K562 (cell line): ENCODE results near the gene PRKCSH. TPM values are rescaled to one million over a fixed set of nuclear protein-coding genes. Genes with fewer than 3 reads are reported as not detected.

Experiments
- ARHGAP35 ChIP-seq: fragments of 450-650 bp; IDR thresholded peaks from 2 replicates; pipeline ENCODE4 v1.6.1; 2018; ENCODE audit not compliant: partially characterized antibody
- ATF1 ChIP-seq, 2 experiments: fragments of 450-650 bp in 1 of 2; IDR thresholded peaks; 2 replicates each; pipeline ENCODE4 v1.6.1; 2016; ENCODE audit warnings: missing compliant biosample characterization in 1 of 2, missing genetic modification characterization in 1 of 2
- BRCA1 ChIP-seq, 2 experiments: fragments of 450-650 bp in 1 of 2; sonication (generic) in 1 of 2; formaldehyde crosslinking in 1 of 2; IDR thresholded peaks; 2 replicates each; pipeline versions ENCODE4 v1.5.0 to v1.6.1; 2017 to 2020; ENCODE audit warnings: mild to moderate bottlenecking in 1 of 2, missing genetic modification reagents in 1 of 2
- FOXA3 ChIP-seq, 2 experiments: fragments of 450-650 bp in 1 of 2; sonication (generic) in 1 of 2; formaldehyde crosslinking; IDR thresholded peaks in 1 of 2; conservative IDR thresholded peaks in 1 of 2; 2 replicates each; pipeline versions ENCODE4 v1.4.0 to v1.8.0; 2020 to 2022; ENCODE audit warnings: mild to moderate bottlenecking in 2 of 2, missing genetic modification reagents in 1 of 2
- JUND ChIP-seq, 2 experiments: IDR thresholded peaks; 2 replicates in 1 of 2; 3 replicates in 1 of 2; pipeline ENCODE4 v1.6.1; 2011; ENCODE audit warnings: borderline replicate concordance in 2 of 2, low read depth in 2 of 2, low read length in 2 of 2, improper control_type of control experiment in 1 of 2, missing biosample characterization in 1 of 2, missing genetic modification characterization in 1 of 2, missing genetic modification reagents in 1 of 2
- MAZ ChIP-seq, 2 experiments: fragments of 450-650 bp in 1 of 2; sonication (generic) in 1 of 2; formaldehyde crosslinking; IDR thresholded peaks in 1 of 2; conservative IDR thresholded peaks in 1 of 2; 2 replicates each; pipeline versions ENCODE4 v1.4.0 to v1.5.0; 2020; ENCODE audit warnings: mild to moderate bottlenecking in 1 of 2, missing genetic modification reagents in 1 of 2
- MXI1 ChIP-seq: IDR thresholded peaks from 2 replicates; pipeline ENCODE4 v1.6.1; 2011; ENCODE audit warnings: low read depth, mild to moderate bottlenecking, improper control_type of control experiment, low read length
- NFXL1 ChIP-seq: fragments of 450-650 bp; formaldehyde crosslinking; IDR thresholded peaks from 2 replicates; pipeline ENCODE4 v1.4.0; 2021; ENCODE audit warnings: mild to moderate bottlenecking
- POU5F1 ChIP-seq: fragments of 150-350 bp; IDR thresholded peaks from 2 replicates; pipeline ENCODE4 v1.6.1; 2014; ENCODE audit warnings: borderline replicate concordance, low read length, low read depth, mild to moderate bottlenecking; ENCODE audit not compliant: partially characterized antibody
- PRMT5 ChIP-seq: sonication (generic); formaldehyde crosslinking; IDR thresholded peaks from 2 replicates; pipeline ENCODE4 v1.5.0; 2020; ENCODE audit warnings: missing genetic modification reagents
- RBM34 ChIP-seq: fragments of 200-400 bp; formaldehyde crosslinking; IDR thresholded peaks from 2 replicates; pipeline ENCODE4 v1.6.1; 2018; ENCODE audit warnings: low read length, borderline replicate concordance; ENCODE audit not compliant: insufficient read depth
- SAFB ChIP-seq: fragments of 200-400 bp; formaldehyde crosslinking; IDR thresholded peaks from 2 replicates; pipeline ENCODE4 v1.6.1; 2017; ENCODE audit warnings: low read depth, low read length, borderline replicate concordance
- SFPQ ChIP-seq: fragments of 200-400 bp; formaldehyde crosslinking; IDR thresholded peaks from 2 replicates; pipeline ENCODE4 v1.6.1; 2017; ENCODE audit warnings: mild to moderate bottlenecking, low read depth, low read length, moderate library complexity
- SMARCB1 ChIP-seq: IDR thresholded peaks from 2 replicates; pipeline ENCODE4 v1.6.1; 2011; ENCODE audit warnings: improper control_type of control experiment, low read depth; ENCODE audit not compliant: insufficient read length
- TARDBP ChIP-seq: fragments of 450-650 bp; IDR thresholded peaks from 2 replicates; pipeline ENCODE4 v1.6.1; 2016
- ZNF197 ChIP-seq: fragments of 200-800 bp; sonication (Bioruptor generic); IDR thresholded peaks from 2 replicates; pipeline ENCODE4 v1.6.1; 2016; ENCODE audit warnings: low read depth, missing genetic modification characterization, missing compliant biosample characterization
- ZNF24 ChIP-seq: fragments of 450-650 bp; IDR thresholded peaks from 2 replicates; pipeline ENCODE4 v1.6.1; 2016
- ZNF431 ChIP-seq: sonication (generic); formaldehyde crosslinking; IDR thresholded peaks from 2 replicates; pipeline ENCODE4 v1.8.0; 2022; ENCODE audit warnings: mild to moderate bottlenecking, missing genetic modification reagents
- polyA plus RNA-seq, 8 experiments: library from polyadenylated mRNA; depleted of rRNA in 4 of 8; stranded (reverse) in 5 of 8; unstranded in 3 of 8; fragments of >200 nt; fragmentation: Nextera tagmentation in 2 of 8; fragmentation: Illumina TruSeq in 1 of 8; extraction: Ambion mirVana in 2 of 8; extraction: Trizol in 1 of 8; gene quantifications; 2 replicates each; pipeline versions ENCODE4 v1.2.1 to v1.2.3, GENCODE V29; 2011 to 2014; ENCODE audit warnings: inconsistent platforms in 1 of 8, missing spikeins in 1 of 8
- total RNA-seq, 7 experiments: library from RNA; depleted of rRNA in 6 of 7; stranded (reverse); fragments of >200 nt in 6 of 7; fragmentation: Illumina TruSeq in 2 of 7; extraction: Trizol in 2 of 7; gene quantifications; 2 replicates each; pipeline versions ENCODE4 v1.2.1 to v1.2.3, GENCODE V29; 2011 to 2021; ENCODE audit warnings: low replicate concordance in 1 of 7

The PRKCSH gene
- total and polyA plus RNA-seq, 9 of the 15 experiments (the other 6 are each of a cell fraction or from before 2014, with no cell fraction given): 2.3 to 297 (median 48.1) TPM

- no peak for TF ChIP-seq POU5F1
- no peak for TF ChIP-seq SAFB
- TF ChIP-seq ZNF431: no peak
- TF ChIP-seq ZNF197 (CRISPR knock-in tag): peak; percentile 99
- peak; percentile 95 for TF ChIP-seq MXI1
- TF ChIP-seq PRMT5: no peak
- no peak for TF ChIP-seq SFPQ
- no peak for TF ChIP-seq FOXA3 (CRISPR knock-in tag; conservative IDR thresholded peaks at IDR 0.05 in 1 of 2, IDR thresholded peaks at IDR 0.05 in 1 of 2)
- no peak for TF ChIP-seq ATF1 (CRISPR knock-in tag; IDR thresholded peaks at IDR 0.05)
- TF ChIP-seq ATF1 (tag; IDR thresholded peaks at IDR 0.05): peak; percentile 96
- no peak for TF ChIP-seq RBM34
- TF ChIP-seq ARHGAP35: no peak
- peak; percentile 61; the same call in 1 of the 2 replicates for TF ChIP-seq JUND (IDR thresholded peaks at IDR 0.05; ENCODE audit: borderline replicate concordance, low read depth, low read length)
- peak; percentile 65; the same call in 2 of the 3 replicates for TF ChIP-seq JUND (tag; IDR thresholded peaks at IDR 0.05; ENCODE audit: borderline replicate concordance, low read depth, low read length)
- TF ChIP-seq TARDBP: 0 out of 2 replicates have a peak, but pooled peaks have one; percentile 28
- no peak for TF ChIP-seq NFXL1 (CRISPR knock-in tag)
- TF ChIP-seq MAZ (CRISPR knock-in tag; conservative IDR thresholded peaks at IDR 0.05 in 1 of 2, IDR thresholded peaks at IDR 0.05 in 1 of 2): peak; percentile 70 to 90; a peak in 3 of 4 replicates
- no peak for TF ChIP-seq SMARCB1
- no peak for TF ChIP-seq ZNF24
- TF ChIP-seq BRCA1 (IDR thresholded peaks at IDR 0.05): no peak
- TF ChIP-seq BRCA1 (CRISPR knock-in tag; IDR thresholded peaks at IDR 0.05): no peak
These were observed at the start of gene PRKCSH, which contains the start of gene ODAD3 (continued) for GRCh38 chr19:11435057-11435832.
